CD4-positive, alpha-beta T cell (primary cell): ENCODE measurements around the gene SAMD9L. TPM values are rescaled to one million over a fixed set of nuclear protein-coding genes. Genes with fewer than 3 reads are reported as not detected.

Experiments used
- ATAC-seq: fragments of 200-7000 bp; cut with Tn5 transposase; one replicate; pipeline ENCODE4 v1.10.0; 2022; ENCODE audit warnings: mild to moderate bottlenecking; ENCODE audit not compliant: poor library complexity
- CTCF ChIA-PET: fragments of 350-600 bp; sonication (Branson Sonifier 250); formaldehyde crosslinking; loops from one replicate; lab custom pipeline; 2021; ENCODE audit warnings: antibody characterized with exemption, inconsistent platforms; lab: Charles Lee
- POLR2A ChIA-PET: fragments of 350-600 bp; sonication (Branson Sonifier 250); formaldehyde crosslinking; loops from one replicate; lab custom pipeline; 2021; ENCODE audit warnings: antibody characterized with exemption, inconsistent platforms; lab: Charles Lee
- DNase-seq, 14 experiments: peaks; one replicate each; pipeline ENCODE4 v3.0.0-alpha.2; 2013 to 2020; ENCODE audit warnings: mixed read lengths in 2 of 14
- H3K27ac ChIP-seq, 2 donors: one replicate each; pipeline versions ENCODE4 v1.5.1 to v1.7.0; 2013; ENCODE audit warnings: low read length in 2 of 2, low read depth in 1 of 2, mild to moderate bottlenecking in 1 of 2
- H3K27me3 ChIP-seq, 2 experiments: 1 replicate in 1 of 2; 2 replicates in 1 of 2; pipeline versions ENCODE4 v1.6.1 to v1.7.0; 2013; ENCODE audit warnings: low read length in 2 of 2, control low read depth in 1 of 2, mild to moderate bottlenecking in 1 of 2, moderate library complexity in 1 of 2; ENCODE audit not compliant: insufficient read depth in 2 of 2, control insufficient read depth in 1 of 2
- H3K36me3 ChIP-seq: one replicate; pipeline ENCODE4 v1.6.1; 2013; ENCODE audit warnings: low read length, control low read depth; ENCODE audit not compliant: insufficient read depth
- H3K4me1 ChIP-seq: one replicate; pipeline ENCODE4 v1.6.1; 2013; ENCODE audit warnings: low read length, control low read depth; ENCODE audit not compliant: insufficient read depth
- H3K4me3 ChIP-seq: one replicate; pipeline ENCODE4 v1.5.1; 2013; ENCODE audit warnings: mild to moderate bottlenecking, low read length, moderate library complexity
- H3K9me3 ChIP-seq, 2 experiments: 1 replicate in 1 of 2; 2 replicates in 1 of 2; pipeline versions ENCODE4 v1.6.1 to v1.7.0; 2013; ENCODE audit warnings: low read length in 2 of 2, mild to moderate bottlenecking in 2 of 2, control low read depth in 1 of 2, moderate library complexity in 1 of 2; ENCODE audit not compliant: control insufficient read depth in 1 of 2, insufficient read depth in 1 of 2
- H3K27ac Mint-ChIP-seq: one replicate; pipeline ENCODE4 v1.8.0; 2020; ENCODE audit warnings: mixed read lengths
- H3K27me3 Mint-ChIP-seq: one replicate; pipeline ENCODE4 v1.8.0; 2021; ENCODE audit warnings: mixed read lengths
- H3K36me3 Mint-ChIP-seq: one replicate; pipeline ENCODE4 v1.8.0; 2021; ENCODE audit warnings: low read depth, mixed read lengths
- H3K4me1 Mint-ChIP-seq: one replicate; pipeline ENCODE4 v1.8.0; 2021; ENCODE audit warnings: low read depth, mixed read lengths
- H3K4me3 Mint-ChIP-seq: one replicate; pipeline ENCODE4 v1.8.0; 2020; ENCODE audit warnings: mild to moderate bottlenecking, mixed read lengths
- H3K9me3 Mint-ChIP-seq: one replicate; pipeline ENCODE4 v1.8.0; 2020; ENCODE audit warnings: mixed read lengths
- CTCF ChIP-seq: fragments of 200-600 bp; IDR thresholded peaks from one replicate; pipeline ENCODE4 v1.8.0; 2022; ENCODE audit warnings: antibody characterized with exemption, mild to moderate bottlenecking
- intact Hi-C, 2 experiments: fragments of 100-400 bp; cut with DNase I in 1 of 2; cut with micrococcal nuclease in 1 of 2; formaldehyde crosslinking; loops; one replicate each; pipeline versions ENCODE4 v1.15.1 to v1.9.0; 2023 to 2025; cut with DNase I, micrococcal nuclease
- total RNA-seq, 174 experiments: library from RNA in 2 of 174; stranded (reverse) in 2 of 174; gene quantifications; one replicate each; pipeline ENCODE4 v1.2.3 and lab custom pipeline; 2021 to 2026

Gene SAMD9L
- total RNA-seq, 2 experiments from 2014 or later: 7.9 to 8.5 TPM

GRCh38 chr7:93148727-93149126 is 542 bp upstream of the SAMD9L start:
- Histone ChIP-seq H3K9me3 (no peaks in the 10 kb centered on the region), H3K27ac (peak overlapping the region; percentile 23 to 56), H3K27me3 (no peaks in the 10 kb centered on the region), H3K4me3 (peak overlapping the region; percentile 68), H3K36me3 (peaks cover 23% of the 10 kb centered on the region), H3K4me1 (peaks cover 15% of the 10 kb centered on the region)
- ChIA-PET CTCF (no interaction called here), POLR2A (no interaction called here)
- Mint-ChIP-seq H3K9me3 (no peaks in the 10 kb centered on the region), H3K27me3 (no peaks in the 10 kb centered on the region), H3K4me1 (peaks cover 43% of the 10 kb centered on the region), H3K4me3 (peak overlapping the region; percentile 86), H3K36me3 (peaks cover 14% of the 10 kb centered on the region), H3K27ac (peak overlapping the region; percentile 90)
- no peak for TF ChIP-seq CTCF
- ATAC-seq (no peak), DNase-seq (no peak)
- intact Hi-C loops: loop anchor here in 1 of 2 experiments (2.0 kb wide), 1 partner anchor 30 kb away; no protein-coding TSS in a partner anchor

GRCh38 chr7:93147363-93147762 is 822 bp downstream of the SAMD9L start:
- Mint-ChIP-seq H3K27me3 (no peaks in the 10 kb centered on the region), H3K4me1 (peaks cover 43% of the 10 kb centered on the region), H3K4me3 (peak overlapping the region; percentile 86), H3K36me3 (peaks cover 14% of the 10 kb centered on the region), H3K27ac (peak overlapping the region; percentile 90), H3K9me3 (no peaks in the 10 kb centered on the region)
- Histone ChIP-seq H3K4me1 (peaks cover 15% of the 10 kb centered on the region), H3K9me3 (no peaks in the 10 kb centered on the region), H3K27ac (peak overlapping the region in 1 of 2 donors; percentile 56), H3K27me3 (no peaks in the 10 kb centered on the region), H3K36me3 (peaks cover 37% of the 10 kb centered on the region), H3K4me3 (peak overlapping the region; percentile 68)
- no peak for TF ChIP-seq CTCF
- DNase-seq (peak; percentile 0 to 73 (median 26)), ATAC-seq (peak; percentile 93)
- intact Hi-C loops: loop anchor here in 1 of 2 experiments (2.0 kb wide), 1 partner anchor 25 kb away; no protein-coding TSS in a partner anchor
- POLR2A ChIA-PET: interaction anchor here (0.6 to 2.4 kb wide), 3 partner anchors 11 to 29 kb away, joined by 3 to 25 read pairs (median 3); partner anchors contain the start of gene SAMD9
- CTCF ChIA-PET: no interaction called here

- ChIA-PET CTCF (no interaction called here), POLR2A (interaction anchor here (0.6 to 2.4 kb wide), 4 partner anchors 10 to 960 kb away, joined by 3 to 25 read pairs (median 3); partner anchors contain the start of gene SAMD9)
- Histone ChIP-seq H3K27ac (no peak overlapping the region), H3K27me3 (no peaks in the 10 kb centered on the region), H3K36me3 (peaks cover 44% of the 10 kb centered on the region), H3K4me1 (peaks cover 15% of the 10 kb centered on the region), H3K9me3 (no peaks in the 10 kb centered on the region), H3K4me3 (peak overlapping the region; percentile 68)
- peak in 2 of 14 experiments; percentile 13 to 17 for DNase-seq
- no peak for ATAC-seq
- Mint-ChIP-seq H3K9me3 (no peaks in the 10 kb centered on the region), H3K27me3 (no peaks in the 10 kb centered on the region), H3K27ac (peak overlapping the region; percentile 90), H3K4me1 (peaks cover 43% of the 10 kb centered on the region), H3K4me3 (peak overlapping the region; percentile 86), H3K36me3 (peaks cover 14% of the 10 kb centered on the region)
- TF ChIP-seq CTCF: no peak
- intact Hi-C loops: loop anchor here in 1 of 2 experiments (2.0 kb wide), 1 partner anchor 24 kb away; no protein-coding TSS in a partner anchor
These were observed 1.6 kb downstream of the SAMD9L start for GRCh38 chr7:93146472-93147141.
